HG02571 (cell line): Measurements from ENCODE around the gene KLHL42.
"Not testable (repeated sequence)": the region's sequence is repeated elsewhere in the genome, so short reads cannot be mapped to it uniquely, and the experiment has no call there.

Experiments
- ATAC-seq: cut with Tn5 transposase; IDR thresholded peaks from one replicate; pipeline ENCODE4 v1.9.1; 2021; ENCODE audit warnings: mild to moderate bottlenecking, moderate library complexity; ENCODE audit not compliant: unreplicated experiment

Gene KLHL42

DNA sequence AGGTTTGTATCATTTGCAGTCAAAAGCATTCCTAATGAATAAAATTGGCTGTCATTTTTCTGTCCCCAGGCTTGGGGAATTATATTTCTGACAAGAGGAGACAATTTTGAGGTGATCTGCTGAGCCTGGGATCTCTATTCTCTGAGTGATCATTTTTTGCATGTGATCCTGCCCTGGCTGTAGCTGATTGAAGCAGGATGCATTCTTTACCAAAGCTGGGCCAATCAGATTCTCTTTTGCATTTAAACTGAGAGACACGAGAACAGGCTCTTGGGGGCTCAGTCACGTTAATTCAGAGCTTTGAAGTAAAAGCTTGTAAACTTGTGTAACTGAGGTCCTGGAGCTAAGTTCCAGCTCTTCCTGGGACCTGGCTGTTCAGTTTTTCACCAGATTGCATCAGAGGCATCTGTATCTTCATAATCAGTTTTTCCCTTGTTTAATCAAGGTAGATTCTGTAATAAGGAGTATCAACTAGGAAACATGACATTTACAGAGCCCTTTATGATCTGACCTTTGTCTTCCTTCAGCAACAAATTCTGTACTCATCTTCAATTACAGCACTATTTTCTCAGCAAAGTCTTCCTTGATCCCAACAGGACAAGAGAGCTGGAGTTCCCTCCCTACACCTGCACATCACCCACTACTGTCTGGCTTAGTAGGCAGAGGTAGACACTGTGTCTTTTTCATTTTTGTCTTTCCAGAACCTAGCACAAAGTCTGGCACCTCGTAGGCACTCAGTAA lies 35.0 kb downstream of the KLHL42 start:
- ATAC-seq, result no peak

GRCh38 chr12:27817766-27818165 lies 37.7 kb downstream of the KLHL42 start:
- no peak for ATAC-seq

GRCh38 chr12:27818401-27818918 lies 38.4 kb downstream of the KLHL42 start:
- no peak for ATAC-seq

DNA sequence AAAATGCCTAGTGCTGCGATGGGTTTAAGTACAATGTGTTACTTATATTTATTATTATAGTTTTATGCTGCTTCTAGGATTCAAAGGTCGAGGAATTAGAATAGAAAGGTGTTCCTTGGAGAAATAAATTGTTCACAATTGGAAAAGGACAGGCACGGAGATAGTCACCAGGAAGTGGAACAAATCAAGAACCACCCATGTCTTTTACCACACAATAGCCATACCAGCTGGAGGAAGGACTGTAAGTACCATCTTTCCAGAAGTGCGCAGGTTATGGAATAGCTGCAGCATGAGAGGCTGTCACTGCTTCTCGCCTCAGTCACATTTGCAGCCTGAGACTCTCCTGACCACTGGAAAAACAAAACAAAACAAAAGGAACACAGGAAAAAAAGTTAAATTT lies 40.5 kb downstream of the KLHL42 start:
- no peak for ATAC-seq

DNA sequence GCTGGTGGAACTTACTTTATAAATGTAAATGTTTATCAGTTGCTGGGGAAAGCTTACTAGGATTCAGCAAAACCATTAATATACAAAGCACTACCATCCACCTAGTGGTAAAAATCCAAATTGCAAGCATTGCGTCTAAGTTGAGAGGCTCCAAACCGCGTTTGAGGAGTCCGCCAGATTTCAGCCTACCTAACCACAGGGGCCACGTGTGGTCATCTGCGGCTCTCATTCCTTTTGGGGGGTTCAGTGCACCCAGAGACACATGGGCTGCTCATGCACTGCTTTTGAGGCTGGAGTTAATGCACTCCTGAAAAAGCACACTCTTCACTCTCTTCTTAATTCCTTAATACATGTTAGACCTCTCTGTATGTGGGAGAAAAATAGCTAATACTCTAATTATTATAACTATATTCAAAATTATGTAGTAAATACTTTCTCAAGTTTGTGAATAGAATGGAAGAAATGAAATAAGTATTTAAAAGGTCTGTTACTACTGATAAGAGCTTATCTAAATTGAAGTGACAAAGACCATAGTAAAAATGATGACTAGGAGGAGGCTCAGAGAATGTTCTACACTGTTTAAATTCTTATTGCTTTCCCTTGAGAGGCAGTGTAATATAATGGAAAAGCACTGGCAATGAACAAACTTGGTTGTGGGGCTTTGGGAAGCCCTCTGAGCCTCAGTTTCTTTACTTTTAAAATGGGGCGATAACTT lies 41.4 kb downstream of the KLHL42 start:
- ATAC-seq, result no peak

GRCh38 chr12:27822076-27822712 lies 42.2 kb downstream of the KLHL42 start:
- ATAC-seq, result peak; percentile 66

DNA sequence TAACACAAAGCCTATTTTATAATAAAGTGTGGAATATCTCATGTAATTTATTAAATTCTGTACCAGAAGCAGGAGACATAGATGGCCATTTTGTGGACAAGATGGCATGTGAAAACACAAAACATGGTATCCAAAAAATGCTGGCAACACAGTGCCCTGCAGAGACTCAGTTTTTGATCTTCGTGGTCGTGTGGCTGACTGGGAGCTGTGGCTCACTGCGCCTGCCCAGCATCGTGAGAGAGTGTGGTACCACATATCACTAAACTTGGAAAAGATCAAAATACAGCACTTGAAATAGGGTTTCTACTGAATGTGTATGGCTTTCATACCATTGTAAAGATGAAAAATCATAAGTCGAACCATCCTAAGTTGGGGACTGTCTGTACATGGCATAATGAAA lies 43.0 kb downstream of the KLHL42 start:
- no peak for ATAC-seq

DNA sequence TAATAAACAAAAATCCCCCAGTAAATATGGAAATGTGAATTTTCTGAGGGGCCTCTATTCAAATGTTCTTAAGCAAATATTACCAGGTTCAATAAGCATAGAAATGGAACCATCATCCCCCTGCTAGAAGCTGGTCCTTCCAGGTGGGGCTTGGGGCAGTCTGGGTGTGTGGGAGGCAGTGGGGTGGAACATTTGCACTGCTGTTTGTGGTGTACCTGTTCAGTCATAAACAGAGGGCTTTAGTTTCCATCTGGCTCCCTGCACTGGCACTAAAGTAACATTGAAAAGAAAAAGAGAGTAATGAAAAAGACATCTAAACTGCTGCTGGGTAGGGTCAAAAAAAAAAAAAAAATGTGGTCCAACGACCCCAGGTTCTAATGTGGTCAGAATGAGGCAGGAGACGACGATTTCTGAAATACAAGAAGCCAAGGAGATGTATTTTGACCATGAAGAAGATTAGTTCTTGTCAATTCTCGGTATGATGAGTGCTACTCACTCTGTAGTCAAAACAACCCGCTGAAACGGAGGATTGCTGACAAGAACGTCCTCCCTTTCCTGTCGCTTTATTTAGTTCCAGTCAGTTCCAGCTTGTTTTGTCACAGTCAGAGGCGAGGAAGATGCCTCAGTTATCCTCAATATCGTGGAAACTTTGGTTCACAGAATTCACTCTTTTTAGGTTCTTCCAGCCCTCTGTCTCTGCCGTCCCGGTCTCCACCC lies 44.3 kb downstream of the KLHL42 start:
- peak; percentile 73 for ATAC-seq

DNA sequence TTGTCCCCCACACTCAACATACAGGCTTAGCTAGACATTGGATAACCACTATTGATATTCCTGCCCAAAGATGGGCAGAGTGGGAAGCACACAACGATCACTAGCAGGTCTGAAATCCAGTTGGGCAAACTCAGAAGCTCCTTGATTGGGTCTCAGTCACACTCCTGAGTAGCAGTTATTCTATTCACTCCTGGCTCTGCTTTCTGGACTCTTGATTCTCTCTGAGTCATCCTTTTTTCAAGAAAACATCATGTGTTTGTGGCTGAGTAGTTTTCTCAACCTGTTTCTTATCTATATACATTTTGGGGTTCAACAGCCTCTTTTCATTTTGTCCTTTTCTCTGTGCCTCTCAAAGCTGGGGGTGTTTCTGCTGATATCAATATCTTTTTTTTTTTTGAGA lies 46.0 kb downstream of the KLHL42 start:
- ATAC-seq, result no peak

- no peak for ATAC-seq
Observed at GRCh38 chr12:27828196-27828595, 48.2 kb downstream of the KLHL42 start.

GRCh38 chr12:27838543-27839185 lies 58.6 kb downstream of the KLHL42 start:
- ATAC-seq, result no peak

DNA sequence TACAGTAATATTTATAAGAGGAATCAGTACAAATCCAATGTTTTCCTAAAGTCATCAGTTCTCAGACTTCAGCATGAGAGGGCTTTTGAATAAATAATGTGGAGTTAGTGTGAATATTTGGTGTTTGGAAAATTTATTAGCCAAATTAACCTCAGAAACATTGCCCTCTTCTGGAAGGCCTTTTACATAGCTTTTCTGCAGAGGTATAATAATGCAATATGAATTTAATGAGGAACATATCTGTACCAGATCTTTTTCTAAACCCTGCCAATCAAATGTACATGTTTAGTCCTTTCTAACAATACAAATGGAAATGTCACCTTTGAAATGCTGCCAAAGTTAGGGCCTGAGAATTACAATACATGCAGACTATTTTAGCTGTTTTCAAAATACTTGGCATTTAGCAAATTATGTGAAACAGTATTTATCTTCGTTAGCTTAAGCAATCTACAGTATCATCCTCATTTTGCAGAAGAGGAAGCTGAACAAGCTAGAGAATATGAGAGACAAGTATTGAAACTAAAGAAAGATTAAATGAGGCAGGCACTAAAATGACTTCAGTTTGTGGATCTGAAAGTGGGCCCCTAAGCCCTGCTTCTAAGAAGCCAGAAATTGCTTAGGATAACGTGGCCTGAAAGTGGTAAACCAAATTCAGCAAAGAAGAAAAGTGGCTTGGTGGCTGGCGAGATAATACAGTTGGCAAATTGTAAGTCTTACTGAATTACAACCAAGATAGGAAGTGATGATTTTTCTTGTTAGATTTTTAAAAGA lies 60.4 kb downstream of the KLHL42 start:
- no peak for ATAC-seq

DNA sequence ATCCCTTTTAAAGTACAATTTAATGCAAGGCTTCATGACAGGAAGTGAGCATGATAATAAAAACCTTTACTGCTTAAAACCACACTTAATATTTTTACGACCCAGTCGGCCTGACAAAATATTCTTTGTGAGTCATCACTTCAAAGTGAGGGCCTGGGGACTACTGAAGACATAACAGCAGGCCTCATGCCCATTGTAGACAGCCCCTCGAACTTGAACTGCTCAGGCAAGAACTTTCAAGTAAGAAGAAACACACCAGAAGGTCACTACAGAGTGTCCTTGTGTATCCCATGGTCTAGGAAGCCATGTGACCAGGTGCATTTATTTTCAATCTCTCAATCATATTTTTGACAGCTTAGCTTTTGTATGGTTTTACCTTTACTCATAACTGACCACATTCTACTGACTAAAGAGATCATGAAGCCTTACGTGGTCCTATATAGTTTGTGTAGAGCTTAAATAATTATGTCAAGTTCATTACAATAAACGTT lies 61.4 kb downstream of the KLHL42 start:
- no peak for ATAC-seq

GRCh38 chr12:27843714-27844245 lies 63.7 kb downstream of the KLHL42 start:
- ATAC-seq, result no peak

DNA sequence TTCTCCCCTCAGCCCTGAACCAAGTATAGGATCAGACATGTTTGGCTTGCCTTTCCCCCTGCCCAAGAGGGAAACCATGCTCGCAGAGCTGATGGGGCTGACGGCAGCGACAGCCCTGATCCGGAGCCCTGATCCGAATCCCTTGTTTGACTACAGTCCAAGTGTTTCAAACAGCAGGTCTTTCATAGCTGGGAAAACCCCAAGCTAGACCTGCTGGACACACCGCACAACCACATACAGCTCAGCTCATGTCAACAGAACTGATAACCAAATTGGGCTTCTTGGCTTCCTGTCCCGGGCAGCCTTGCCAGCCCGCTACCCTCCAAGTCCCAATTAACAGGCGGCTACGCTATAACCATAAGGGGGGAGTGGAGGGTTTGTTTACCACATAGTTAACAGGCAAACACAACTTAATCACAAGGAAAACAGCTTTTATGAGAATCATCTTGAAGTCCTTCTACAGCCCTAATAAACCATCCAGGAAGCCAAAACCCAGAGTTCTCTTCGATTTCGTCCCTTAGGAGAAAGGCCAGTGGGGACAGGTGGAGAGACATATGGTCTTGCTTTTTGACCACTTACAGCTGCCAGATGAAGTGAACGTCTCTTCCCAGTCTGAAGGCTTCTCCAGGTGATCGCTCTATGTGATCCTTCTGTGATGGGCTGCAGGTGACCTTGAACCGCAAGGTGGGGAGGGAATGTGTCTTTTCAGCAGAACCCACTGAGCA lies 64.5 kb downstream of the KLHL42 start:
- no peak for ATAC-seq

- ATAC-seq, result no peak
Observed at GRCh38 chr12:27845187-27845586, 65.2 kb downstream of the KLHL42 start.

GRCh38 chr12:27845706-27846105 lies 65.7 kb downstream of the KLHL42 start:
- not testable (repeated sequence) for ATAC-seq

DNA sequence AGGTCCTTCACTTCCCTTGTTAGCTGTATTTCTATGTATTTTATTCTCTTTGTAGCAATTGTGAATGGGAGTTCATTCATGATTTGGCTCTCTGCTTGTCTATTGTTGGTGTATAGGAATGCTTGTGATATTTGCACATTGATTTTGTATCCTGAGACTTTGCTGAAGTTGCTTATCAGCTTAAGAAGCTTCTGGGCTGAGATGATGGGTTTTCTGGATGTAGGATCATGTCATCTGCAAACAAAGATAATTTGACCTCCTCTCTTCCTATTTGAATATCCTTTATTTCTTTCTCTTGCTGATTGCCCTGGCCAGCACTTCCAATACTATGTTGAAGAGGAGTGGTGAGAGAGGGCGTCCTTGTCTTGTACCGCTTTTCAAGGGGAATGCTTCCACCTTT lies 67.3 kb downstream of the KLHL42 start:
- not testable (repeated sequence) for ATAC-seq

GRCh38 chr12:27851311-27851710 lies 71.3 kb downstream of the KLHL42 start:
- ATAC-seq, result no peak
